Adipose tissue (tissue), 3 donors: ENCODE data around the gene SNAP29. TPM values are rescaled to one million over a fixed set of nuclear protein-coding genes. Genes with fewer than 3 reads are reported as not detected.
"Not testable (repeated sequence)": the region's sequence is repeated elsewhere in the genome, so short reads cannot be mapped to it uniquely, and the experiment has no call there.

Experiments
- H3K27ac ChIP-seq: one replicate; pipeline ENCODE4 v1.5.1; 2013; ENCODE audit warnings: low read depth, low read length
- WGBS, 3 donors: extraction: QIAGEN DNeasy Blood & Tissue Kit; methylation state at CpG; one replicate each; pipeline ENCODE4 v1.1.7; 2013; 5-methylcytosine and 5-hydroxymethylcytosine counted together
- polyA plus RNA-seq, 3 donors: library from polyadenylated mRNA; stranded (reverse); fragments of 200-250 nt; gene quantifications; one replicate each; pipeline ENCODE4 v1.2.3, GENCODE V29; 2013
- donor health status: healthy with polysubstance abuse.
- donor health status: Bipolar disorder and iron deficiency.
- donor health status: healthy.

The SNAP29 gene
- polyA plus RNA-seq, 3 donors, result 9.5 to 18.4 (median 13.4) TPM

- 61 to 78% (median 71%) methylated on average over 6 of the region's 6 CpGs for WGBS, 3 donors
Measured at GRCh38 chr22:20909543-20910303, 50.9 kb downstream of the SNAP29 start.

DNA sequence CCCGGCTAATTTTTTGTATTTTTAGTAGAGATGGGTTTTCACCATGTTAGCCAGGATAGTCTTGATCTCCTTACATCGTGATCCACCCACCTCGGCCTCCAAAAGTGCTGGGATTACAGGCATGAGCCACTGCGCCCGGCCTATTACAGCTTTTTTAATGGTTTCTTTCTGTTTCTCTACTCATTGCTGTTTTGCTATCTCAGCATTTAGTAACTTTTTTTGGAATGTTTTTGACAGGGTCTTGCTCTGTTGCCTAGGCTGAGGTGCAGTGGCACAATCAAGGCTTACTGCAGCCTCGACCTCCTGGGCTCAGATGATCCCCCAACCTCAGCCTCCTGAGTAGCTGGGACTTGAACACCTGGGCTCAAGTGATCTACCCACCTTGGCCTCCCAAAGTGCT is 53.7 kb downstream of the SNAP29 start:
- no peak overlapping the region for H3K27ac ChIP-seq
- 87 to 92% (median 91%) methylated on average over 6 of the region's 6 CpGs for WGBS, 3 donors

More at GRCh38 chr22:20909543-20910303, 50.9 kb downstream of the SNAP29 start:
- no peak overlapping the region for H3K27ac ChIP-seq

GRCh38 chr22:20916916-20917810 is 58.4 kb downstream of the SNAP29 start, which contains the start of gene CRKL:
Gene CRKL (plus strand): TSS chr22:20917407. CDS start chr22:20917935, 528 bp downstream.
- peak within 1 kb of the TSS; percentile 68 for H3K27ac ChIP-seq
- 0 to 1% (median 1%) methylated on average over 90 to 92 of the region's 92 CpGs for WGBS, 3 donors

DNA sequence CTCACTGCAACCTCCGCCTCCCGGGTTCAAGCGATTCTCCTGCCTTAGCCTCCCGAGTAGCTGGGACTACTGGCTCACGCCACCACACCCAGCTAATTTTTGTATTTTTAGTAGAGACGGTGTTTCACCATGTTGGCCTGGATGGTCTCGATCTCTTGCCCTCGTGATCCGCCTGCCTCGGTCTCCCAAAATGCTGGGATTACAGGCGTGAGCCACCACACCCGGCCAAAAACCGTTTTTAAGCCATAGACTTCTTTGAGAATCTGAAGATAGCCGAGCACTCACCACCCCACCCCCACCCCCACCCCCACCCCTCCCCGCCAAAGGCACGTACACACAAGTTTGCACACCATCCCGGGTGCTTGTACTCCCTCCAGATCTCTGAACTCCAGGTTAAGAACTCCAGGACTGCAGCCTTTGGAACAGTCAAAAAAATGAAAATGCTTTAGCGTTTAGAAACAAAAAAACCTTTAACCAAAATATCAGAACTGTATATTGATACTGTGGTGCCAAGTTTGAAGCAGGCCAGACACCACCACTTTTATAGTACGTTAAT is 59.9 kb downstream of the SNAP29 start:
- H3K27ac ChIP-seq, result no peak overlapping the region
- 1 to 3% (median 2%) methylated on average over 18 to 19 of the region's 19 CpGs for WGBS, 3 donors

DNA sequence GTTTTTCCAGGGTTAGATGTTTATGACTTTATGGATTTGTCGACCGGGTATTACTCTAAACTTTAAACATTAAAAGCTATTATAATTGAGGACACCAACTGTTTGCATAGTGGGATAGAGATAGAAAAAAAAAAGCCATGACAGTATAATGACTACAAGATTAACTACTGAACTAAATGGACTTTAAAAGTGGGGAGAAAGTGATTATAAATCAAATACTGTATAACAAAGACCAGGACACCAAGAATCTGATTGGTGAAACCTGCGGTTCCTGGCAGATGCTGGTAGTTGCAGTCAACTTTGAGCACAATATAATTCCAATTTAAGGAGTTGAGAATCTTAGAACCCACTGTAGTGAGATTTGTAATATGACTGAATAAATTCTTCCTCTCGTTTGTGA is 60.9 kb downstream of the SNAP29 start:
- WGBS, 3 donors, result 7 to 22% (median 15%) methylated on average over 4 of the region's 4 CpGs
- no peak overlapping the region for H3K27ac ChIP-seq

- 49 to 71% (median 68%) methylated on average over 3 of the region's 3 CpGs for WGBS, 3 donors
- H3K27ac ChIP-seq, result no peak overlapping the region
Measured at GRCh38 chr22:20920881-20921203, 62.0 kb downstream of the SNAP29 start.

DNA sequence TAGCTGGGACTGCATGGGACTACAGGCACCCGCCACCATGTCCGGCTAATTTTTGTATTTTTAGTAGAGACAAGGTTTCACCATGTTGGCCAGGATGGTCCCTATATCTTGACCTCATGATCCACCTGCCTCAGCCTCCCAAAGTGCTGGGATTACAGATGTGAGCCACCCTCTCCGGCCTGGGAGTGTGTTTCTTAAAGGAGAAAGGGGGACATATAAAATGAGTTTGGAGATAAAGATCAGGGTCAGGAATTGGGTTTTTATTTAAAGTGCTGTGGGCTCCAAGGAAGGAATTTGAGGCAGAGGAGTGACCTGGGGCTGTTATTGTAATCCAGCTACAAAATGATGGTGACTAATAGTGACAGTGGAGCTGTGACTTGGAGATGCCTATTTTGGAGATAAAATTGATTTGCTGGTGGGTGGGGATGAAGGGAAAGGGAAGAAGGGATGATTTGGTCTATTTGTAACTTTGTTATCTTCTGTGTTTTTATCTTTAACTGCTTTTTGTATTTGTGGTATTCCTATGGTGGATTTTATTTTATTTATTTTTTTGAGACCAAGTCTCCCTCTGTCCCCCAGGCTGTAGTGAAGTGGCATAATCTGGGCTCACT is 63.4 kb downstream of the SNAP29 start:
- WGBS, 3 donors, result 69 to 87% (median 83%) methylated on average over 3 of the region's 3 CpGs
- no peak overlapping the region for H3K27ac ChIP-seq

DNA sequence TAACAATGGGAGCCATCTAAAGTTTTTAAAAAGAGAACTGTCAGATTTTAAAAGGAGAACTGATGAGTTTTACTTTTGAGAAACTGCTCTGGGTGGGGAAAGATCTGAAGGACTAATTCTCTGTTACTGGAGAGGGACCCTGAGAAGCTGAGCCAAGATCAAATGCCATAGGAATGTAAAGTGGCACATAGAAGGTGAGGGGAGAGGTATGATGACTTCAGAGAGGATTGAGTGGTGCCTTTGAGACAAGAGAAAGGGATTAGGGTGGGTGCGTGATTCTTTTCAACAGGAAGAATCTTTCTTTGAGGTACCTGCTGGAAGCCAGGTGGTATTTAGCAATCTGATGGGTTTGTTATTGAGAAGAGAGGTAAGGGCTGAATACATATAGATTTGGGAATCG is 67.4 kb downstream of the SNAP29 start:
- H3K27ac ChIP-seq, result no peak overlapping the region
- WGBS, 3 donors, result 90 to 96% (median 90%) methylated on average over 2 of the region's 2 CpGs

GRCh38 chr22:20927940-20928572 is 69.2 kb downstream of the SNAP29 start:
- H3K27ac ChIP-seq, result no peak overlapping the region
- WGBS, 3 donors, result 88 to 95% (median 92%) methylated on average over 4 of the region's 4 CpGs

GRCh38 chr22:20928573-20928967 is 69.8 kb downstream of the SNAP29 start:
- WGBS, 3 donors, result 89 to 95% (median 92%) methylated on average over 4 of the region's 4 CpGs
- H3K27ac ChIP-seq, result no peak overlapping the region

- 89 to 94% (median 93%) methylated on average over 1 of the region's 1 CpG for WGBS, 3 donors
- H3K27ac ChIP-seq, result no peak overlapping the region
Measured at GRCh38 chr22:20930004-20930403, 71.2 kb downstream of the SNAP29 start.

DNA sequence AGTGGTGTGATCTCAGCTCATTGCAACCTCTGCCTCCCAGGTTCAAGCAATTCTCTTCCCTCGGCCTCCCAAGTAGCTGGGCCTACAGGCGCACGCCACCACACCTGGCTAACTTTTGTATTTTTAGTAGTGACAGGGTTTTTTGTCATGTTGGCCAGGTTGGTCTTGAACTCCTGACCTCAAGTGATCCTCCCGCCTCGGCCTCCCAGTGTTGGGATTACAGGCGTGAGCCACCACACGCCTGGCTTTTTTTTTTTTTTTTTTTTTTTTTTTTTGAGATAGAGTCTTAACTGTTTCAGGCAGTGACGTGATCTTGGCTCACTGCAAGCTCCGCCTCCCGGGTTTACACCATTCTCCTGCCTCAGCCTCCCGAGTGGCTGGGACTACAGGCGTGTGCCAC is 71.6 kb downstream of the SNAP29 start:
- H3K27ac ChIP-seq, result not testable (repeated sequence)
- WGBS, 3 donors, result 95 to 97% (median 97%) methylated on average over 12 of the region's 12 CpGs

DNA sequence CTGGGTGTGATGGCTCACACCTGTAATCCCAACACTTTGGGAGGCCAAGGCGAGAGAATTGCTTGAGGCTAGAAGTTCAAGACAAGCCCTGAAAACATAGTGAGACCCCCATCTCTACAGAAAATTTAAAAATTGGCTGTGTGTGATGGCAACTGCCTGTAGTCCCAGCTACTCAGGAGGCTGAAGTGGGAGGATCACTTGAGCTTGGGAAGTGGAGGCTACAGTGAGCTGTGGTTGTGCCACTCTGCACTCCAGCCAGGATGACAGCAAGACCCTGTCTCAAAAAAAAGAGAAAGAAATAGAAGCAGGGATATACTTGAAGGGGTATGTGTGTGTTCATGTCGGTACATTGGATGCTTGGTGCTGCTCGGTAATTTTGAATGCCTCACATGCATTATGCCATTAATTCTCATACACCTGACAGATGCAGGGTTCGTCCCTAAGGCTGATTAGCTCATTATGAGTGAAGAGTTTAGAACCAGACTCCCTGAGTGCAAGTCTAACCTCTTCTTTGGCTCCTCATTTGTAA is 72.4 kb downstream of the SNAP29 start:
- no peak overlapping the region for H3K27ac ChIP-seq
- WGBS, 3 donors, result 93 to 97% (median 95%) methylated on average over 4 of the region's 4 CpGs

DNA sequence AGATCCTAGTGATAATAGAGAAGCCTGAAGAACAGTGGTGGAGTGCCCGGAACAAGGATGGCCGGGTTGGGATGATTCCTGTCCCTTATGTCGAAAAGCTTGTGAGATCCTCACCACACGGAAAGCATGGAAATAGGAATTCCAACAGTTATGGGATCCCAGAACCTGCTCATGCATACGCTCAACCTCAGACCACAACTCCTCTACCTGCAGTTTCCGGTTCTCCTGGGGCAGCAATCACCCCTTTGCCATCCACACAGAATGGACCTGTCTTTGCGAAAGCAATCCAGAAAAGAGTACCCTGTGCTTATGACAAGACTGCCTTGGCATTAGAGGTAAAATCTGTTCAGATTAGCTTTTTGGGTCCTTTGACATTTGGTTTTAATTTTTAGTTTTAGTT is 75.1 kb downstream of the SNAP29 start:
- WGBS, 3 donors, result 93 to 95% (median 94%) methylated on average over 7 of the region's 7 CpGs
- no peak overlapping the region for H3K27ac ChIP-seq

GRCh38 chr22:20935049-20935448 is 76.2 kb downstream of the SNAP29 start:
- H3K27ac ChIP-seq, result not testable (repeated sequence)
- WGBS, 3 donors, result 90 to 94% (median 93%) methylated on average over 9 of the region's 9 CpGs

DNA sequence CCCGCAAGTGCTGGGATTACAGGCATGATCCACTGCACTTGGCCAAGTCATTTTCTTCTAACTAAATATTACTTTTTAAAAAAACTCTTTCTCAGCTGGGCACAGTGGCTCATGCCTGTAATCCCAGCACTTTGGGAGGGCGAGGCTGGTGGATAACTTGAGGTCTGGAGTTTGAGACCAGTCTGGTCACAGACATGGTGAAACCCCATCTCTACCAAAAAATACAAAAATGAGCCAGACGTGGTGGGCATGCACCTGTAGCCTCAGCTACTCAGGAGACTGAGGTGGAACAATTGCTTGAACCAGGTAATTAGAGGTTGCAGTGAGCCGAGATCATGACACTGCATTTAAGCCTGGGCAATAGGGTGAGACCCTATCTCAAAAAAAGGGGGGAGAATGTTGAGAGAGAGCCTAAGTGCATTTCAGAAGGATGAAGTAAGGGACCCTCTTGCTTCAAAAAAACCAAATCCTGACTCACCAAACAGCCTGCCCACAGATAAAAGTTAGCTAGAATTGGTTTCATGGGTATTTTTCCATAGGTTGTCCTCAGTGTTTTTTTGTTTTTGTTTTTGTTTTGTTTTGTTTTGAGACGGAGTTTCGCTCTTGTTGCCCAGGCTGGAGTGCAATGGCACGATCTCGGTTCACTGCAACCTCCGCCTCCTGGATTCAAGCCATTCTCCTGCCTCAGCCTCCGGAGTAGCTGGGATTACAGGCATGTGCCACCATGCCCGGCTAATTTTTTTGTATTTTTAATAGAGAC is 77.2 kb downstream of the SNAP29 start:
- H3K27ac ChIP-seq, result not testable (repeated sequence)
- 86 to 94% (median 86%) methylated on average over 11 of the region's 11 CpGs for WGBS, 3 donors

GRCh38 chr22:20937031-20937793 is 78.4 kb downstream of the SNAP29 start:
- 43 to 78% (median 69%) methylated on average over 12 of the region's 12 CpGs for WGBS, 3 donors
- H3K27ac ChIP-seq, result no peak overlapping the region
